DOHH2 (cell line): ENCODE measurements around the gene PPP2R2B.

Source experiments
- H3F3A ChIP-seq: fragments of 200-600 bp; sonication (generic), shearing (Covaris generic); 2 replicates; pipeline ENCODE4 v1.6.0; 2016; ENCODE audit warnings: antibody characterized with exemption, mild to moderate bottlenecking; ENCODE audit not compliant: control insufficient read depth, insufficient read depth
- H3K27ac ChIP-seq: fragments of 200-600 bp; sonication (generic); 2 replicates; pipeline ENCODE4 v1.5.1; 2014; ENCODE audit warnings: low read depth, mild to moderate bottlenecking, low read length, moderate library complexity
- H3K27me3 ChIP-seq: fragments of 200-600 bp; sonication (generic); 2 replicates; pipeline ENCODE4 v1.6.1; 2014; ENCODE audit warnings: mild to moderate bottlenecking, low read length, mixed read lengths; ENCODE audit not compliant: control insufficient read depth
- H3K36me3 ChIP-seq: fragments of 200-600 bp; sonication (generic); 2 replicates; pipeline ENCODE4 v1.6.1; 2014; ENCODE audit warnings: mild to moderate bottlenecking, low read length, moderate library complexity, mixed read lengths; ENCODE audit not compliant: control insufficient read depth
- H3K4me1 ChIP-seq: fragments of 200-600 bp; sonication (generic); 2 replicates; pipeline ENCODE4 v1.6.1; 2014; ENCODE audit warnings: mild to moderate bottlenecking, low read length, mixed read lengths; ENCODE audit not compliant: control insufficient read depth
- H3K4me2 ChIP-seq: fragments of 200-600 bp; sonication (generic); 2 replicates; pipeline ENCODE4 v1.6.0; 2014; ENCODE audit warnings: mild to moderate bottlenecking, low read length, moderate library complexity
- H3K4me3 ChIP-seq: fragments of 200-600 bp; sonication (generic); 2 replicates; pipeline ENCODE4 v1.5.1; 2014; ENCODE audit warnings: mild to moderate bottlenecking, low read length, mixed read lengths
- H3K79me2 ChIP-seq: fragments of 200-600 bp; sonication (generic); 2 replicates; pipeline ENCODE4 v1.6.1; 2014; ENCODE audit warnings: mild to moderate bottlenecking, low read length, mixed read lengths; ENCODE audit not compliant: control insufficient read depth
- H3K9me2 ChIP-seq: fragments of 200-600 bp; sonication (generic); replicated peaks from 2 replicates; pipeline ENCODE4 v1.6.1; 2014; ENCODE audit warnings: mild to moderate bottlenecking, low read length, mixed read lengths; ENCODE audit not compliant: control insufficient read depth
- H3K9me3 ChIP-seq: fragments of 200-600 bp; sonication (generic); 2 replicates; pipeline ENCODE4 v1.6.1; 2014; ENCODE audit warnings: antibody characterized with exemption, low read length, mixed read lengths; ENCODE audit not compliant: control insufficient read depth, insufficient read depth
- H4K20me1 ChIP-seq: fragments of 200-600 bp; sonication (generic); 2 replicates; pipeline ENCODE4 v1.6.0; 2014; ENCODE audit warnings: low read depth, mild to moderate bottlenecking, antibody characterized with exemption, low read length, moderate library complexity; ENCODE audit not compliant: control insufficient read depth, insufficient read depth
- CTCF ChIP-seq: fragments of 200-600 bp; sonication (generic); IDR thresholded peaks from one replicate; pipeline ENCODE4 v1.5.1; 2014; ENCODE audit warnings: antibody characterized with exemption, mild to moderate bottlenecking, low read depth, low read length; ENCODE audit not compliant: poor library complexity, severe bottlenecking
- EZH2phosphoT487 ChIP-seq: fragments of 200-600 bp; sonication (generic); IDR thresholded peaks from 2 replicates; pipeline ENCODE4 v1.6.1; 2017; ENCODE audit warnings: borderline replicate concordance, mild to moderate bottlenecking, antibody characterized with exemption, low read length, moderate library complexity, mixed read lengths

The PPP2R2B gene

GRCh38 chr5:146707316-146707715 is 171.2 kb downstream of the PPP2R2B start:
- no peaks in the 10 kb centered on the region for H3K36me3 ChIP-seq
- H3K9me3 ChIP-seq: no peaks in the 10 kb centered on the region
- H3K27me3 ChIP-seq: no peaks in the 10 kb centered on the region
- no peaks in the 10 kb centered on the region for H3K79me2 ChIP-seq
- TF ChIP-seq EZH2phosphoT487: no peak
- no peak overlapping the region for H3K4me3 ChIP-seq
- H4K20me1 ChIP-seq: no peaks in the 10 kb centered on the region
- no peak overlapping the region for H3K4me2 ChIP-seq
- no peaks in the 10 kb centered on the region for H3K9me2 ChIP-seq
- no peak overlapping the region for H3K27ac ChIP-seq
- H3F3A ChIP-seq: no peaks in the 10 kb centered on the region
- H3K4me1 ChIP-seq: no peaks in the 10 kb centered on the region

DNA sequence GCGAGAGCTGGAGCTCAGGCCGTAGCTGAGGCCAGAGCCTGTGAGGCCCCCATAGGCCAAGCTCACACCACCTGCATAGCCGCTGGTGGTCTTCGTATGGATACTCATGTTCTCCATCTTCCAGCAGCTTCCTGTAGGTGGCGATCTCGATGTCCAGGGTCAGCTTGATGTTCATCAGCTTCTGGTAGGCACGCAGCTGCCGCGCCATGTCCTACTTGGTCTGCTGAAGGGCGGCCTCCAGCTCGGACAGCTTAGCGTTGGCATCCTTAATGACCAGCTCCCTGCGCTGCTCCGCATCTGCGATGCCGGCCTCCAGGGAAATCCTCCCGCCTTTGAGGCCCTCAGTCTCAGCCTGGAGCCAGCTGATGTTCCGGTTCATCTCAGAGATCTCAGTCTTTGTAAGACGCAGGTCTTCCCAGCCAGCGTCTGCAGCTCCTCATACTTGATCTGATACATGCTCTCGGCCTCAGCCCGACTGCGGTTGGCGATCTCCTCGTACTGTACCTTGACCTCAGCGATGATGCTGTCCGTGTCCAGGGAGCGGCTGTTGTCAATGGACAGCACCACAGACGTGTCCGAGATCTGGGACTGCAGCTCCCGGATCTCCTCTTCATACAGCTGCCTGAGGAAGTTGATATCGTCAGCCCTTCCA is 172.1 kb downstream of the PPP2R2B start:
- Histone ChIP-seq H3K36me3 (no peaks in the 10 kb centered on the region), H3K9me2 (no peaks in the 10 kb centered on the region), H3K4me3 (no peak overlapping the region), H3K79me2 (no peaks in the 10 kb centered on the region), H3K27me3 (no peaks in the 10 kb centered on the region), H4K20me1 (no peaks in the 10 kb centered on the region), H3K9me3 (no peaks in the 10 kb centered on the region), H3K4me2 (no peak overlapping the region), H3K27ac (no peak overlapping the region), H3K4me1 (no peaks in the 10 kb centered on the region), H3F3A (no peaks in the 10 kb centered on the region)
- TF ChIP-seq CTCF (no peak), EZH2phosphoT487 (no peak)

DNA sequence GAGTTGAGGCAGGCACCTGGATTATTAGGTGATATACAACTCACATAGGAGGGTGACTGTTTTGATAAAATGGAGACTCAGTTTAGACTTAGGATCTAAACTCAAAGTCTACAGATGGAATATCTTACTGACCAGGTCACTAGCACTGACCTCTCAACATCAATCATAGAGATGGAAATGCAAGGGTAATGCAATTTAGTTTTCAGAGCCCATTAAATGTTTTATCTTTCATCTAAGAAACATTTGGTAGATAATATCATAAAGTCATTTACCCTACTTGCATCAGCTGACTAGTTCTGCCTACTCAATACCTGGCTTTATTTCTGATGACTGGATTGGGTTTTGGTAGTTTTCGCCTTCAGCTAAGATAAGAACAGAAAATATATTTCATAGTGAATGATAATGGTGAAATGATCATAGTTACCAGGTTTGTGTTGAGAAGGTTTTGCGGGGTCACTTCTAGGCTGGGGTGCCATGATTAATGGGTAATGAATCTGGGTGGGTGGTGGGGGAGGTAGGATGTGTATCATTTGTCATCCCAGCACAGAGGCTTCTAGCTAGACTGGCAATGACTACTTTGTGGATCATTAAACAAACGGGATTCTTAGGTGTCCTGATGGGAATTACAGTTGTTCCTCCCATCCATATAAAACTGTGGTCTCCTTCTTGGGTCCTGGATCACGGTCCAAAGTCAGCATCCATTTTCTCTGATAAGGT is 173.4 kb downstream of the PPP2R2B start:
- H3F3A ChIP-seq: no peaks in the 10 kb centered on the region
- H3K4me1 ChIP-seq: no peaks in the 10 kb centered on the region
- no peak overlapping the region for H3K4me3 ChIP-seq
- H3K9me3 ChIP-seq: no peaks in the 10 kb centered on the region
- no peak for TF ChIP-seq EZH2phosphoT487
- no peak for TF ChIP-seq CTCF
- no peaks in the 10 kb centered on the region for H3K36me3 ChIP-seq
- no peaks in the 10 kb centered on the region for H3K27me3 ChIP-seq
- no peaks in the 10 kb centered on the region for H3K79me2 ChIP-seq
- no peak overlapping the region for H3K27ac ChIP-seq
- H3K9me2 ChIP-seq: no peaks in the 10 kb centered on the region
- no peaks in the 10 kb centered on the region for H4K20me1 ChIP-seq
- no peak overlapping the region for H3K4me2 ChIP-seq

- H3K4me2 ChIP-seq: no peak overlapping the region
- no peaks in the 10 kb centered on the region for H3F3A ChIP-seq
- H3K4me1 ChIP-seq: no peaks in the 10 kb centered on the region
- H3K9me2 ChIP-seq: no peaks in the 10 kb centered on the region
- H3K4me3 ChIP-seq: no peak overlapping the region
- H4K20me1 ChIP-seq: no peaks in the 10 kb centered on the region
- H3K27me3 ChIP-seq: no peaks in the 10 kb centered on the region
- no peak overlapping the region for H3K27ac ChIP-seq
- H3K36me3 ChIP-seq: no peaks in the 10 kb centered on the region
- no peak for TF ChIP-seq EZH2phosphoT487
- H3K9me3 ChIP-seq: no peaks in the 10 kb centered on the region
- H3K79me2 ChIP-seq: no peaks in the 10 kb centered on the region
Measured at GRCh38 chr5:146703899-146704298, 174.7 kb downstream of the PPP2R2B start.
